ENCODE measurements around the gene SERPINB13. TPM values are rescaled to one million over a fixed set of nuclear protein-coding genes. Genes with fewer than 3 reads are reported as not detected.

The SERPINB13 gene
- total and polyA plus RNA-seq, 8 donors, result not detected

GRCh38 chr18:63606526-63606925 lies 19.4 kb downstream of the SERPINB13 start:
- Histone ChIP-seq H3K27ac (no peak overlapping the region), H3K36me3 (no peaks in the 10 kb centered on the region), H3K9me3 (no peaks in the 10 kb centered on the region), H3K4me3 (no peak overlapping the region), H3K4me1 (no peaks in the 10 kb centered on the region), H3K27me3 (no peaks in the 10 kb centered on the region)
- intact Hi-C loops (cut with DNase I), result no loop called here
- no peak for DNase-seq
- no peak for TF ChIP-seq CTCF (IDR thresholded peaks at IDR 0.05)
- ATAC-seq, result no peak

GRCh38 chr18:63613420-63613819 lies 26.3 kb downstream of the SERPINB13 start:
- no peak overlapping the region for H3K27ac ChIP-seq
- H3K4me3 ChIP-seq, result no peak overlapping the region
- no peaks in the 10 kb centered on the region for H3K4me1 ChIP-seq
- intact Hi-C loops (cut with DNase I), result no loop called here
- no peak for DNase-seq
- ATAC-seq, result no peak
- TF ChIP-seq CTCF (IDR thresholded peaks at IDR 0.05), result no peak
- H3K27me3 ChIP-seq, result no peaks in the 10 kb centered on the region
- no peaks in the 10 kb centered on the region for H3K9me3 ChIP-seq
- H3K36me3 ChIP-seq, result no peaks in the 10 kb centered on the region

GRCh38 chr18:63617049-63617914 lies 30.1 kb downstream of the SERPINB13 start:
- TF ChIP-seq CTCF (IDR thresholded peaks at IDR 0.05), result no peak
- Histone ChIP-seq H3K4me3 (no peak overlapping the region), H3K27me3 (no peaks in the 10 kb centered on the region), H3K9me3 (no peaks in the 10 kb centered on the region), H3K36me3 (no peaks in the 10 kb centered on the region), H3K27ac (no peak overlapping the region), H3K4me1 (no peaks in the 10 kb centered on the region)
- intact Hi-C loops (cut with DNase I), result no loop called here
- ATAC-seq, result no peak
- no peak for DNase-seq

- H3K27me3 ChIP-seq, result no peaks in the 10 kb centered on the region
- ATAC-seq (no peak), DNase-seq (no peak)
- no peak for TF ChIP-seq CTCF (IDR thresholded peaks at IDR 0.05)
- H3K4me3 ChIP-seq, result no peak overlapping the region
- intact Hi-C loops (cut with DNase I), result no loop called here
- peaks cover 0 to 3% of the 10 kb centered on the region in 2 donors for H3K9me3 ChIP-seq
- H3K27ac ChIP-seq, result no peak overlapping the region
- H3K36me3 ChIP-seq, result no peaks in the 10 kb centered on the region
- no peaks in the 10 kb centered on the region for H3K4me1 ChIP-seq
These were observed 30.7 kb downstream of the SERPINB13 start for GRCh38 chr18:63617915-63618234.

GRCh38 chr18:63619661-63620060 lies 32.5 kb downstream of the SERPINB13 start:
- ATAC-seq (no peak), DNase-seq (no peak)

More at GRCh38 chr18:63619661-63620060, 32.5 kb downstream of the SERPINB13 start:
- Histone ChIP-seq H3K4me3 (no peak overlapping the region), H3K4me1 (no peaks in the 10 kb centered on the region), H3K27ac (no peak overlapping the region), H3K36me3 (no peaks in the 10 kb centered on the region), H3K27me3 (no peaks in the 10 kb centered on the region), H3K9me3 (peaks cover 0 to 10% of the 10 kb centered on the region in 2 donors)
- intact Hi-C loops (cut with DNase I), result no loop called here
- TF ChIP-seq CTCF (IDR thresholded peaks at IDR 0.05), result no peak
